ENCODE measurements around the gene RPS19BP1.
A peak's percentile ranks its signal among the peaks of the same experiment; 100 is the strongest.

RPS19BP1 gene

GRCh38 chr22:39534591-39535356, 2.2 kb upstream of the RPS19BP1 start:
- Histone ChIP-seq H3K36me3 (ENCODE audit: control insufficient read depth, insufficient read depth, low read length) (peaks cover 5% of the 10 kb centered on the region), H3K9ac (ENCODE audit: low read length) (no peak overlapping the region), H3K4me3 (ENCODE audit: low read length) (no peak overlapping the region), H3K27me3 (ENCODE audit: control insufficient read depth, insufficient read depth, low read length) (no peaks in the 10 kb centered on the region), H3K4me1 (ENCODE audit: control insufficient read depth, insufficient read depth, low read length) (peaks cover 14% of the 10 kb centered on the region), H3K27ac (ENCODE audit: low read depth, low read length) (no peak overlapping the region)

- Histone ChIP-seq H3K4me1 (ENCODE audit: control insufficient read depth, insufficient read depth, low read length) (peaks cover 14% of the 10 kb centered on the region), H3K27ac (ENCODE audit: low read depth, low read length) (no peak overlapping the region), H3K36me3 (ENCODE audit: control insufficient read depth, insufficient read depth, low read length) (peaks cover 5% of the 10 kb centered on the region), H3K27me3 (ENCODE audit: control insufficient read depth, insufficient read depth, low read length) (no peaks in the 10 kb centered on the region), H3K4me3 (ENCODE audit: low read length) (no peak overlapping the region), H3K9ac (ENCODE audit: low read length) (no peak overlapping the region)
Observed at GRCh38 chr22:39534092-39534506, 1.6 kb upstream of the RPS19BP1 start.

DNA sequence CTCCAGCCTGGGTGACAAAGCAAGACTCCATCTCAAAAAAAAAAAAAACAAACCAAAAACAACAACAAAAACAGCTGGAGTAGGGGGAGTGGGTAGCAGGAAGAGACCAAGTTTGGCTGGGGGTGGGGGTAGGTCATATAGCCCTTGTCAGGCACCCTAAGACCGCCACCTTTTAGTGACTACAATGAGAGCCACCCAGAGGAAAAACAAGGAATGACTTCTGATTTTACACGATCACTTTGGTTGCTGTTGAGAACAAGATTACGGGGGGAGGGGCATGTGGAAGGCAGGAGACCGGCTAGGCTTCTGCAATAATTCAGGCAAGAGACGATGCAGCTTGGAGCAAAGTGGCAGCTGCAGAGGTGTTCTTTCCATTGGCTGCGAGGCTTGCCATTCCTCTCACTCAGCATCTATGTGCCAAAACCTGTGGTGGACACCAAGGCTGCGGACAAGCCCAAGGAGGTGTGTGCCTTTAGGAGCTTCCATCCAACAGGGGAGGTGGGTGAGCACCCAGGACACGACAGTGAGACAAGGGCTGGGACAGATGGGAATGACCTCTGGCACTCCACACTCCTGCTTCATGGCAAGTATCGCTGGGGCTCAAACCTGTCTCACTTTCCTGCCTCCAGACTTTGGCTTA, 1.7 kb downstream of the RPS19BP1 start:
- no peak overlapping the region for H3K27ac ChIP-seq (ENCODE audit: low read depth, low read length)
- no peak overlapping the region for H3K9ac ChIP-seq (ENCODE audit: low read length)
- peaks cover 5% of the 10 kb centered on the region for H3K36me3 ChIP-seq (ENCODE audit: control insufficient read depth, insufficient read depth, low read length)
- no peaks in the 10 kb centered on the region for H3K27me3 ChIP-seq (ENCODE audit: control insufficient read depth, insufficient read depth, low read length)
- H3K4me1 ChIP-seq (ENCODE audit: control insufficient read depth, insufficient read depth, low read length): peaks cover 21% of the 10 kb centered on the region
- no peak overlapping the region for H3K4me3 ChIP-seq (ENCODE audit: low read length)

DNA sequence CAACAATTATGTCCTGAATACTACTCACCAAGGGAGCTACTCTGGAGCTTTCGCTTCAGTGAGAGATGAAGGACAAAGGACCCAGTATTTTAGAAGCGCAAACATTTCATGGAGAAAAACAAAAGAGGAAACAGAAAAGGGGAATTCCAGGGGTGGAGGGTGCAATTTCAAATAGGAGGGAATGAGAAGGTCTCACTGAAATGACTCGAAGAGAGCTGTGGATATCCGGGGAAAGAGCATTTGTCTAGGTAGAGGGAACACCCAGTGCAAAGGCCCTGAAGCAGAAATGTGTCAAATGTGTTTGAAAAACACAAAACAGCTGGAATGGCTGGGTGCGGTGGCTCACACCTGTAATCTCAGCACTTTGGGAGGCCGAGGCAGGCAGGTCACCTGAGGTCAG, 2.4 kb downstream of the RPS19BP1 start:
- Histone ChIP-seq H3K36me3 (ENCODE audit: control insufficient read depth, insufficient read depth, low read length) (peaks cover 5% of the 10 kb centered on the region), H3K4me1 (ENCODE audit: control insufficient read depth, insufficient read depth, low read length) (peaks cover 21% of the 10 kb centered on the region), H3K27ac (ENCODE audit: low read depth, low read length) (no peak overlapping the region), H3K27me3 (ENCODE audit: control insufficient read depth, insufficient read depth, low read length) (no peaks in the 10 kb centered on the region), H3K9ac (ENCODE audit: low read length) (no peak overlapping the region), H3K4me3 (ENCODE audit: low read length) (no peak overlapping the region)

- Histone ChIP-seq H3K27me3 (ENCODE audit: control insufficient read depth, insufficient read depth, low read length) (no peaks in the 10 kb centered on the region), H3K9ac (ENCODE audit: low read length) (no peak overlapping the region), H3K36me3 (ENCODE audit: control insufficient read depth, insufficient read depth, low read length) (peaks cover 7% of the 10 kb centered on the region), H3K4me1 (ENCODE audit: control insufficient read depth, insufficient read depth, low read length) (peaks cover 23% of the 10 kb centered on the region), H3K27ac (ENCODE audit: low read depth, low read length) (peak overlapping the region; percentile 16), H3K4me3 (ENCODE audit: low read length) (no peak overlapping the region)
Observed at GRCh38 chr22:39529487-39529851, 3.1 kb downstream of the RPS19BP1 start.

DNA sequence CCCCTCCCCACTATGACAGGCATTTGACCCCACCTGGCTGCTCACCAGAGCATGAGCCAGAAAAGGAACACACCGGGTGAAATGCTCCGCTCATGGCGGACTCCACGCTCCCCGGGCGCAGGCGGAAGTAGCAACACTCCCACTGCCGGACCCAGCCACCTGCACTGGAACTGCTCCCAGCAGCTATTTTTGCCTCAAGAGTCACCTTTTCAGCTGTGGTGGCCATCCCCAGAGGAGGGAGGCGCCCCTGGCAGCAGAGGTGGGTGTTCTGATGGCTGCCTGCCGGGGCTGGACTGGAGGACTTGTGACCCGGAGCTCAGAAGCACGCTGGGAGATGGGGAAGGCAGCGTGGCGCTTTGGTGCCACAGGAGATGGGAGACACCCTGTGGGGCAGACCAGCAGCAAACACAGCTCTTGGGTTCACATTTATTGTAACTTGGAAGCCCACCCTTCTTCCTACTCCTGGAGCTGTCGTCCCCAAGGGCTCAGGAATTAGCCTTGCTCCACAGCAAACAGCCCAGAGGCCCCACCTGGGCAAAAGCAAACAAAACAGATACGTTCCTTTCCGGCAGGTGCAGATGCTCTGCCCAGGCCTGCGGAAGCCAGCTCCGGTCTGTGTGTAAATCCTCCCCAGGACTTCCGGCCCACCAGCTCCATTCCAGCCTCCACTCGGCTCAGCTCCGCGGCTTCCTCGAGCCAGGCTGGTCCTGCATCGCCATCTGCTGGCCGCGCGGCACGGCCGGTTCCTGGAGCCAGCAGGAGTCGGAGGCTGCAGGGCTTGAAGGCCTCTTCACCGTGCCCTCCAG, 3.7 kb downstream of the RPS19BP1 start:
- Histone ChIP-seq H3K4me1 (ENCODE audit: control insufficient read depth, insufficient read depth, low read length) (peaks cover 28% of the 10 kb centered on the region), H3K27me3 (ENCODE audit: control insufficient read depth, insufficient read depth, low read length) (no peaks in the 10 kb centered on the region), H3K36me3 (ENCODE audit: control insufficient read depth, insufficient read depth, low read length) (peaks cover 12% of the 10 kb centered on the region), H3K4me3 (ENCODE audit: low read length) (peak overlapping the region; percentile 44), H3K9ac (ENCODE audit: low read length) (no peak overlapping the region), H3K27ac (ENCODE audit: low read depth, low read length) (peak overlapping the region; percentile 21)

DNA sequence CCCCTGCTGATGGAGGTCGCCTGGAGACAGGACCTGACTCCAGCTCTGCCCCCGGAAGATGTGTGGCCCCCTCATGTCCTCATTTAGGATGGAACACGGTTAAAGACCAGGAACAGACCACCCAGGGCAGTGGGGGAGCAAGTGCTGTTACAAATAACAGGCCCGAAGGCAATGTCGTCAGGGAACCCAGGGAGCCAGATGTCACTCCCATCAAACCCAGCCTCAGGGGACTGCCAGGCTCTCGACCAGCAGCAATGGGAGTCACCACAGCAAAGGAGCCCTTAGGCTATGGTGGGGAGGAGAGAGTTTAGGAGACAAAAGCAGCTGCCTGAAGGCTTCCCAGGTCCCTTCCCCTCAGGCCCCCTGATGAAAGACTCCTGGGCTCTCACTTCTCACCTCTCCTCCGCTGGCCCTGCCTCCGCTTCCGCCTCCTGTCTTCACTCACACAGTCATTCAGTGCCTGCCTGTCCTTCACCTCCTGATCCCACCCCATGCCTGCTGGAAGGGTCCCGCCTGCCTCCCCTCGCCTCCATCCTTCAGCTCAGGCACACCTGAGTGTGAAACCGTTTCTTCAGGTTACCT, 4.4 kb downstream of the RPS19BP1 start:
- H3K27me3 ChIP-seq (ENCODE audit: control insufficient read depth, insufficient read depth, low read length): no peaks in the 10 kb centered on the region
- peak overlapping the region; percentile 44 for H3K4me3 ChIP-seq (ENCODE audit: low read length)
- no peak overlapping the region for H3K9ac ChIP-seq (ENCODE audit: low read length)
- peaks cover 12% of the 10 kb centered on the region for H3K36me3 ChIP-seq (ENCODE audit: control insufficient read depth, insufficient read depth, low read length)
- peaks cover 29% of the 10 kb centered on the region for H3K4me1 ChIP-seq (ENCODE audit: control insufficient read depth, insufficient read depth, low read length)
- peak overlapping the region; percentile 40 for H3K27ac ChIP-seq (ENCODE audit: low read depth, low read length)

- H3K36me3 ChIP-seq (ENCODE audit: control insufficient read depth, insufficient read depth, low read length): peaks cover 19% of the 10 kb centered on the region
- no peaks in the 10 kb centered on the region for H3K27me3 ChIP-seq (ENCODE audit: control insufficient read depth, insufficient read depth, low read length)
- peaks cover 34% of the 10 kb centered on the region for H3K4me1 ChIP-seq (ENCODE audit: control insufficient read depth, insufficient read depth, low read length)
- H3K9ac ChIP-seq (ENCODE audit: low read length): no peak overlapping the region
- peak overlapping the region; percentile 40 for H3K27ac ChIP-seq (ENCODE audit: low read depth, low read length)
- H3K4me3 ChIP-seq (ENCODE audit: low read length): no peak overlapping the region
Observed at GRCh38 chr22:39527481-39527961, 5.0 kb downstream of the RPS19BP1 start.

- Histone ChIP-seq H3K9ac (ENCODE audit: low read length) (no peak overlapping the region), H3K4me1 (ENCODE audit: control insufficient read depth, insufficient read depth, low read length) (peaks cover 31% of the 10 kb centered on the region), H3K36me3 (ENCODE audit: control insufficient read depth, insufficient read depth, low read length) (peaks cover 25% of the 10 kb centered on the region), H3K27ac (ENCODE audit: low read depth, low read length) (no peak overlapping the region), H3K4me3 (ENCODE audit: low read length) (no peak overlapping the region), H3K27me3 (ENCODE audit: control insufficient read depth, insufficient read depth, low read length) (no peaks in the 10 kb centered on the region)
Observed at GRCh38 chr22:39526736-39527171, 5.8 kb downstream of the RPS19BP1 start.

DNA sequence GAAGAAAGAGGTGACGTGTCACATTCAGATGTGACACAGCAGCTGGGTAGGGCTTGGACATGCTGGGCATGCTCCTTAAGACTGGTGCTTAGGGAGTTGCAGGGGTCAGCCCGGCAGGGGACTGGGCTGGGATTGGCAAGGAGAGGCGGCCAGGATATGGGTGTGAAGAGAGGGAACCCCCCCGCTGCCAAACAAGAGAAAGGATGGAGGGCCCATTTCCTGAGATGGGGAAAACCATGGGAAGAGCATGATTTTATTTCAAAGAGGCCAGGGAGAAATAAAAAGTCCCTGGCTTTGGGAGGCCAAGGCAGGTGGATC, 6.9 kb downstream of the RPS19BP1 start:
- H3K4me3 ChIP-seq (ENCODE audit: low read length): no peak overlapping the region
- peaks cover 20% of the 10 kb centered on the region for H3K4me1 ChIP-seq (ENCODE audit: control insufficient read depth, insufficient read depth, low read length)
- no peak overlapping the region for H3K27ac ChIP-seq (ENCODE audit: low read depth, low read length)
- H3K36me3 ChIP-seq (ENCODE audit: control insufficient read depth, insufficient read depth, low read length): peaks cover 27% of the 10 kb centered on the region
- H3K9ac ChIP-seq (ENCODE audit: low read length): no peak overlapping the region
- H3K27me3 ChIP-seq (ENCODE audit: control insufficient read depth, insufficient read depth, low read length): no peaks in the 10 kb centered on the region

DNA sequence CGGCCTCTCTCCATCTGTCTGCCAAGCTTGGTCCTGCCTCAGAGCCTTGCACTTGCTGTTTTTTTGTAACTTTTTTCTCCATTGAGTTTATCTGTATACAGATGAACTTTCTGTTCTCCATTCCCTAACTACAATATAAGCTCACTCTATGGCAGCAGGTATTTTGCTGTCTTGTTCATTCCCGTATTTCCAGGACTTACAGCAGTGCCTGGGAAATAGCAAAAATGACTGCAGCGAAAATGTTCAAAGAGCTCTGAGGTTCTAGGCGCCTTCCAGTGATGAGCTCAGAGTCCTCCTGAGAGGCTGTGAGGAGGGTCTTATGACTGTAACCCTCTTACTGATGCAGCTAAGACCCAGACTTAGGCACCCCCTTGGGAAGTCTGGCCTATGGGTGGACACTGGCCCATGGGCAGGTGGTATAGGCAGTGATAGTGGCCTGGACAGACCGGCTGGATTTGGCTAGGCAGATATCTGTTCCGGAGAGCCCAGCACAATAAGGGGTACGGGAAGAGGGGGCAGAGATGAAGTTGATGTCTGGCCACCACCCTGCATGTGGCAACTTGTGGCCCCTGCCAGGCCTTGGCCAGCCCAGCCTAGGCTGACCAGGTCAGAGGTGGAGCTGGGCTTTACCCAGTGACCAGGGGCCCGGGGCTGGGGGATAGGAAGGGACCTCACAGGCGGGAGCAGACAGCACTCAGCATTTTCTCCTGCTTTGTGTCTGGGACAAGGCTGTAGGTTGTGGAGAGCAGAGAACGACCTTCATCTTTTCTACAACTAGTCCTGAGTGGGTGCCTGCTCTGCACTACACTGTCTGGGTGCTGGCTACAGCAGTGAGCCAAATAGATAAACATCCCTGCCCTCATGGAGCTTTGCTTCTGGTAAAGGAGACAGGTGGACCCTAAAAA, 7.5 kb downstream of the RPS19BP1 start:
- H3K36me3 ChIP-seq (ENCODE audit: control insufficient read depth, insufficient read depth, low read length): peaks cover 27% of the 10 kb centered on the region
- H3K4me1 ChIP-seq (ENCODE audit: control insufficient read depth, insufficient read depth, low read length): peaks cover 20% of the 10 kb centered on the region
- no peak overlapping the region for H3K9ac ChIP-seq (ENCODE audit: low read length)
- H3K4me3 ChIP-seq (ENCODE audit: low read length): peak overlapping the region; percentile 51
- H3K27me3 ChIP-seq (ENCODE audit: control insufficient read depth, insufficient read depth, low read length): no peaks in the 10 kb centered on the region
- H3K27ac ChIP-seq (ENCODE audit: low read depth, low read length): peak overlapping the region; percentile 60

Measured in rectal smooth muscle tissue (tissue), 1 donor.